Non-pigmented ciliary epithelial cell (primary cell): ENCODE data around the gene CDKN1A.
"Not testable (repeated sequence)": the region's sequence is repeated elsewhere in the genome, so short reads cannot be mapped to it uniquely, and the experiment has no call there.

Experiments used
- DNase-seq: peaks from one replicate; pipeline ENCODE4 v3.0.0-alpha.2; 2010; ENCODE audit warnings: low read depth

Gene CDKN1A

GRCh38 chr6:36698196-36698595 lies 19.7 kb downstream of the CDKN1A start:
- no peak for DNase-seq

GRCh38 chr6:36698871-36699271 lies 20.4 kb downstream of the CDKN1A start:
- no peak for DNase-seq

GRCh38 chr6:36699348-36699747 lies 20.8 kb downstream of the CDKN1A start:
- DNase-seq: no peak

GRCh38 chr6:36700071-36700812 lies 21.7 kb downstream of the CDKN1A start:
- no peak for DNase-seq

- DNase-seq: no peak
Measured at GRCh38 chr6:36700831-36701230, 22.3 kb downstream of the CDKN1A start.

GRCh38 chr6:36701401-36701991 lies 23.0 kb downstream of the CDKN1A start:
- no peak for DNase-seq

- no peak for DNase-seq
Measured at GRCh38 chr6:36702656-36703055, 24.1 kb downstream of the CDKN1A start.

GRCh38 chr6:36703081-36703606 lies 24.6 kb downstream of the CDKN1A start:
- no peak for DNase-seq

GRCh38 chr6:36703982-36704381 lies 25.5 kb downstream of the CDKN1A start:
- no peak for DNase-seq

GRCh38 chr6:36704961-36705577 lies 26.6 kb downstream of the CDKN1A start:
- not testable (repeated sequence) for DNase-seq

- DNase-seq: no peak
Measured at GRCh38 chr6:36706339-36706738, 27.8 kb downstream of the CDKN1A start.

GRCh38 chr6:36712816-36713215 lies 34.3 kb downstream of the CDKN1A start:
- no peak for DNase-seq

- DNase-seq: no peak
Measured at GRCh38 chr6:36713846-36714245, 35.3 kb downstream of the CDKN1A start.

GRCh38 chr6:36714511-36714910 lies 36.0 kb downstream of the CDKN1A start:
- DNase-seq: no peak

GRCh38 chr6:36715469-36715868 lies 37.0 kb downstream of the CDKN1A start:
- DNase-seq: no peak

- DNase-seq: no peak
Measured at GRCh38 chr6:36716476-36717093, 38.1 kb downstream of the CDKN1A start.

- no peak for DNase-seq
Measured at GRCh38 chr6:36717231-36717825, 38.8 kb downstream of the CDKN1A start.

GRCh38 chr6:36717871-36718540 lies 39.5 kb downstream of the CDKN1A start:
- no peak for DNase-seq

- no peak for DNase-seq
Measured at GRCh38 chr6:36718560-36718959, 40.0 kb downstream of the CDKN1A start.

- DNase-seq: no peak
Measured at GRCh38 chr6:36719126-36719525, 40.6 kb downstream of the CDKN1A start.

- no peak for DNase-seq
Measured at GRCh38 chr6:36720251-36721141, 42.0 kb downstream of the CDKN1A start.
